HG03280 (cell line): ENCODE results near the gene KDM5C.
A peak's percentile ranks its signal among the peaks of the same experiment; 100 is the strongest.

Experiments
- ATAC-seq: cut with Tn5 transposase; IDR thresholded peaks from one replicate; pipeline ENCODE4 v1.9.1; 2021; ENCODE audit warnings: mild to moderate bottlenecking, moderate library complexity; ENCODE audit not compliant: unreplicated experiment

Gene KDM5C

GRCh38 chrX:53224860-53225797 is at the start of gene KDM5C:
KDM5C (minus strand) TSS chrX:53225207; CDS start chrX:53224889, 318 bp downstream.
- peak; percentile 79 for ATAC-seq

- ATAC-seq = no peak
Measured at GRCh38 chrX:53272808-53273337, 47.9 kb upstream of the KDM5C start.

- ATAC-seq = no peak
Measured at GRCh38 chrX:53269536-53270107, 44.6 kb upstream of the KDM5C start.

GRCh38 chrX:53268173-53268572 is 43.2 kb upstream of the KDM5C start:
- ATAC-seq = no peak

- no peak for ATAC-seq
Measured at GRCh38 chrX:53266914-53267313, 41.9 kb upstream of the KDM5C start.

- ATAC-seq = no peak
Measured at GRCh38 chrX:53265771-53266574, 41.0 kb upstream of the KDM5C start.

- no peak for ATAC-seq
Measured at GRCh38 chrX:53263597-53264094, 38.6 kb upstream of the KDM5C start.

GRCh38 chrX:53262918-53263394 is 37.9 kb upstream of the KDM5C start:
- no peak for ATAC-seq

GRCh38 chrX:53262189-53262917 is 37.3 kb upstream of the KDM5C start:
- ATAC-seq = no peak

GRCh38 chrX:53261355-53261972 is 36.5 kb upstream of the KDM5C start:
- no peak for ATAC-seq

- ATAC-seq = no peak
Measured at GRCh38 chrX:53260836-53261235, 35.8 kb upstream of the KDM5C start.

- no peak for ATAC-seq
Measured at GRCh38 chrX:53257670-53258423, 32.8 kb upstream of the KDM5C start.

- ATAC-seq = no peak
Measured at GRCh38 chrX:53257166-53257565, 32.2 kb upstream of the KDM5C start.

GRCh38 chrX:53256446-53257041 is 31.5 kb upstream of the KDM5C start:
- ATAC-seq = no peak

GRCh38 chrX:53255738-53256191 is 30.8 kb upstream of the KDM5C start:
- no peak for ATAC-seq

GRCh38 chrX:53254570-53255461 is 29.8 kb upstream of the KDM5C start:
- ATAC-seq = no peak

GRCh38 chrX:53253293-53254020 is 28.4 kb upstream of the KDM5C start:
- no peak for ATAC-seq
